GM12875 (cell line): ENCODE results near the gene HS6ST3.

Experiments
- H3K4me3 ChIP-seq: one replicate; pipeline ENCODE4 v1.5.1; 2011; ENCODE audit warnings: low read depth, low read length, control low read depth
- CTCF ChIP-seq: IDR thresholded peaks from 2 replicates; pipeline ENCODE4 v1.5.1; 2011; ENCODE audit warnings: low read depth, mild to moderate bottlenecking, control low read depth, inconsistent platforms, low read length, moderate library complexity, borderline replicate concordance; ENCODE audit not compliant: insufficient read depth

The HS6ST3 gene

GRCh38 chr13:96785986-96786385 lies 696.1 kb downstream of the HS6ST3 start:
- TF ChIP-seq CTCF = no peak

GRCh38 chr13:96792188-96792587 lies 702.3 kb downstream of the HS6ST3 start:
- no peak overlapping the region for H3K4me3 ChIP-seq
- no peak for TF ChIP-seq CTCF

More at GRCh38 chr13:96785986-96786385, 696.1 kb downstream of the HS6ST3 start:
- no peak overlapping the region for H3K4me3 ChIP-seq

GRCh38 chr13:96792736-96793403 lies 703.0 kb downstream of the HS6ST3 start:
- no peak for TF ChIP-seq CTCF
- H3K4me3 ChIP-seq = no peak overlapping the region

- no peak overlapping the region for H3K4me3 ChIP-seq
- no peak for TF ChIP-seq CTCF
These were observed 703.5 kb downstream of the HS6ST3 start for GRCh38 chr13:96793404-96793755.

- H3K4me3 ChIP-seq = no peak overlapping the region
- TF ChIP-seq CTCF = no peak
These were observed 704.8 kb downstream of the HS6ST3 start for GRCh38 chr13:96794669-96795068.

- no peak for TF ChIP-seq CTCF
- no peak overlapping the region for H3K4me3 ChIP-seq
These were observed 705.8 kb downstream of the HS6ST3 start for GRCh38 chr13:96795670-96796069.

GRCh38 chr13:96796091-96796633 lies 706.3 kb downstream of the HS6ST3 start:
- H3K4me3 ChIP-seq = no peak overlapping the region
- TF ChIP-seq CTCF = no peak
